ENCODE data around the gene RND3. TPM values are rescaled to one million over a fixed set of nuclear protein-coding genes. Genes with fewer than 3 reads are reported as not detected.

Gene RND3
- total RNA-seq, 2 donors from 2014 or later = 4.9 to 10.6 TPM

DNA sequence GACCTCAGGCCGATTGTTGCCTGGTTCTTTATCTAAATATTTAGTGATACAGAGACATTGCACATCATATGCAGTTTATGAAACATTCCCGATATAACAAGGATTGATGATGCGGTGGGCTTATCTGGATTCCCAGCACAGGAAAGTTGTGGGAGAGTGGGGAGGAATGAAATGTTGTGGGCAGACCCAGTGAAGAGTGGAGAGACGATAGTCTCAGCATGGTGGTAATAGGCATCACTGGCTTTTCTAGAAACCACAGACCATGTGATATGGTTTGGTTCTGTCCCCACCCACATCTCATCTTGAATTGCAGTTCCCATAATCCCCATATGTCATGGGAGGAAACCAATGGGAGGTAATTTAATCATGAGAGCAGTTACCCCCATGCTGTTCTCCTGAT is 34.8 kb upstream of the RND3 start:
- Histone ChIP-seq H3K4me3 (no peak overlapping the region), H3K4me1 (no peaks in the 10 kb centered on the region), H3K9me3 (no peaks in the 10 kb centered on the region), H3K27ac (no peak overlapping the region), H3K36me3 (replicated peaks in 1 of 2; ENCODE audit: insufficient read depth in 1 of 2, low read depth in 2 of 2) (no peaks in the 10 kb centered on the region), H3K27me3 (no peaks in the 10 kb centered on the region)
- ATAC-seq (no peak), DNase-seq (no peak)
- no peak for TF ChIP-seq POLR2A (IDR thresholded peaks at IDR 0.05)
- TF ChIP-seq, protein P1, sequence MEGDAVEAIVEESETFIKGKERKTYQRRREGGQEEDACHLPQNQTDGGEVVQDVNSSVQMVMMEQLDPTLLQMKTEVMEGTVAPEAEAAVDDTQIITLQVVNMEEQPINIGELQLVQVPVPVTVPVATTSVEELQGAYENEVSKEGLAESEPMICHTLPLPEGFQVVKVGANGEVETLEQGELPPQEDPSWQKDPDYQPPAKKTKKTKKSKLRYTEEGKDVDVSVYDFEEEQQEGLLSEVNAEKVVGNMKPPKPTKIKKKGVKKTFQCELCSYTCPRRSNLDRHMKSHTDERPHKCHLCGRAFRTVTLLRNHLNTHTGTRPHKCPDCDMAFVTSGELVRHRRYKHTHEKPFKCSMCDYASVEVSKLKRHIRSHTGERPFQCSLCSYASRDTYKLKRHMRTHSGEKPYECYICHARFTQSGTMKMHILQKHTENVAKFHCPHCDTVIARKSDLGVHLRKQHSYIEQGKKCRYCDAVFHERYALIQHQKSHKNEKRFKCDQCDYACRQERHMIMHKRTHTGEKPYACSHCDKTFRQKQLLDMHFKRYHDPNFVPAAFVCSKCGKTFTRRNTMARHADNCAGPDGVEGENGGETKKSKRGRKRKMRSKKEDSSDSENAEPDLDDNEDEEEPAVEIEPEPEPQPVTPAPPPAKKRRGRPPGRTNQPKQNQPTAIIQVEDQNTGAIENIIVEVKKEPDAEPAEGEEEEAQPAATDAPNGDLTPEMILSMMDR (IDR thresholded peaks at IDR 0.05) = no peak
- WGBS, 2 donors = 72 to 82% methylated on average over 4 of the region's 4 CpGs
- intact Hi-C loops (cut with DNase I) = no loop called here

DNA sequence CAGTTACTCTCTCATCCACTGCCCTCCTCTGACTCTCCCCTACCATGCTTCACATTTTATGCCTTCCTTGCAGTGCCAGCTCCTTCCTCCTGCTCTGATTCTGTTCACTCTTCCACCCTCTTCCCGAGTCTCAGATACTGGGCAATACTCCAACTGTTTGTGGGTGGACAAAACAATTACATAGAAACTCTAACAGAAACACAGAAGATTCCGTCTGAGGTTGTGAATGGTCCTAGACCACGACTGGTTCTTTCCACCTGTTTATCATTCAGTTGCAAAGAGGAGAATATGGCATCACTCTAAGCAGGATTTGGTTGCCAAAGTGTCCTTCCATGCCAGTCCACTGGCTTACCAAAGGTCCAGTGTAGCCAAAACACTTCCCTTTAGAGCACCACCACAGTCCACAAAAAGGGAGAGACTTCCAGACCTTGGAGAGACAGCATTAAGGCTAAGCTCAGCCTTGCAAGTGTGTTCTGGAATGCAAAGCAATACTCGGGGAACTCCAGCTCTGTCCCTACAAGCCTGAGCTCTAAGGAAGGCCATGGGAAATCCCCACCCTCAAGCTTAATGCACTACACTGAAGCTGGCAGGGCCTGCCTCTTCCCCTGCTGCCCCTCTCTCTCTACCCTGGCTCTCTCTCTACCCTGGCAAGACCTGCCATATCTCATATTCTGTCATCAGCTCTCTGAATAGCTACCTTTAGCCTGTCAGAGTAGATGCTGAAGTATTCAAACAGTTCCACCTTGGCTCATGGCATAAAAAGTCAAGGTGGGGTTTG is 33.6 kb upstream of the RND3 start:
- intact Hi-C loops (cut with DNase I) = no loop called here
- 31 to 47% methylated on average over 4 of the region's 4 CpGs for WGBS, 2 donors
- DNase-seq = no peak
- Histone ChIP-seq H3K9me3 (no peaks in the 10 kb centered on the region), H3K4me1 (no peaks in the 10 kb centered on the region), H3K4me3 (no peak overlapping the region), H3K27ac (no peak overlapping the region), H3K36me3 (replicated peaks in 1 of 2; ENCODE audit: insufficient read depth in 1 of 2, low read depth in 2 of 2) (no peaks in the 10 kb centered on the region), H3K27me3 (no peaks in the 10 kb centered on the region)
- ATAC-seq = no peak
- TF ChIP-seq POLR2A (IDR thresholded peaks at IDR 0.05) = no peak
- TF ChIP-seq, protein P1 (IDR thresholded peaks at IDR 0.05) = no peak

DNA sequence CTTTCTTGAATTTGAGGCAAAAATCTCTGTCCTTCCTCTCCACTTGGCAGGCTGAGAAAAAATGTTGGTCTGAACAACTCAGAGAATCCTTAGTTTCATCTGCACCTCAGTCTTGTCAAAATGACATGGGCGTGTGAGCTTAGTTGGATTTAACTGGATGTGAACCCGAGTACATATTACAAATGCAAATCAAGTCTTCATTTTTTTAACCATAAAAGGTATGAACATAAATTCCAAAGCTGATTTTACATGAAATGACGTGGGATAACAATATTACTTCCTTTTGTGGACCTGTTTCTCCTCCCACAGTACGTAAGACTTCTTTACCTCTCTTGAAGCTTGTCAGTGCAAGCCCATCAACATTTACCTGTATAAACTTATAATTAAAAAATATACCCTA is 32.6 kb upstream of the RND3 start:
- whole genome bisulfite sequencing, 2 donors = 50 to 53% methylated on average over 4 of the region's 4 CpGs
- DNase-seq = no peak
- no peak for ATAC-seq
- Histone ChIP-seq H3K27ac (no peak overlapping the region), H3K36me3 (replicated peaks in 1 of 2; ENCODE audit: insufficient read depth in 1 of 2, low read depth in 2 of 2) (no peaks in the 10 kb centered on the region), H3K9me3 (no peaks in the 10 kb centered on the region), H3K27me3 (no peaks in the 10 kb centered on the region), H3K4me3 (no peak overlapping the region), H3K4me1 (no peaks in the 10 kb centered on the region)
- intact Hi-C loops (cut with DNase I) = no loop called here
- TF ChIP-seq, protein P1 (IDR thresholded peaks at IDR 0.05) = no peak
- no peak for TF ChIP-seq POLR2A (IDR thresholded peaks at IDR 0.05)

DNA sequence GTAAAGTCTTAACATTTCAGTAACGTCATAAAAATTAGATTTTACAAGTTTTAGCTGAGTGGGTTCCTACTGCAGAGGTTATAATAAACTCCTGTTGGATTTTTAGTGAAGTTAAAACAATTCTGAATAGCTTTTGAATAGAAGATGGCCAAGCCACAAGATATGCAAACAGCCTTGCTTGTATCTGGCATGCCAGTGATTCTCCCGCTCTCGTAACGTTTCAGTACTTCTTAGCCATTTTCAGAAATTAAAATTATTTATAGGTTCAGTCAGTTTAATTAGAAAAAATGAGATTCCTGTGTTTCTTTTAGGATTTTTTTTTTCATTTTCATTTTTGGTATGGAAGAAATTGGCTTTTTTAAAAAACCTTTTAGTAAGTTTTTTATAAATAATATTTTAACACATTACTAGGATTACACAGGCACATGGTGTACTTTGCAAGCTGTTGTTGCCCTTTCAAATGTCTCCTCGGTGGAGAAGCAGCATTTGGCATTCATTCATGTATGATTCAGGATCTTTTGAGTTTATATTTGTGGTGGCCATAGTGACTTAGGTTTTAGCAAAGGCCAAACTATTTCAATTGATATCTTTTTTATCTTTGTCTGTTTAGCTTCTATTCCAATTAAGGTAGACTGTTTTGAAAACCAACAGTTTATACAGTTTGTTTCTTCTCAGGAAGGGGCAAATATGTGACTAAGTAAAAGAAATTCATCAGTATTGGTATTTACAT is 30.6 kb upstream of the RND3 start:
- no peak for ATAC-seq
- TF ChIP-seq POLR2A (IDR thresholded peaks at IDR 0.05) = no peak
- TF ChIP-seq, protein P1 (IDR thresholded peaks at IDR 0.05) = no peak
- Histone ChIP-seq H3K36me3 (replicated peaks in 1 of 2; ENCODE audit: insufficient read depth in 1 of 2, low read depth in 2 of 2) (no peaks in the 10 kb centered on the region), H3K9me3 (no peaks in the 10 kb centered on the region), H3K27me3 (no peaks in the 10 kb centered on the region), H3K4me1 (no peaks in the 10 kb centered on the region), H3K4me3 (no peak overlapping the region), H3K27ac (no peak overlapping the region)
- DNase-seq = no peak
- intact Hi-C loops (cut with DNase I) = no loop called here
- WGBS, 2 donors = 66% methylated on average over 5 of the region's 5 CpGs

Data from body of pancreas (tissue), 4 donors.